CD14-positive monocyte (primary cell): Measurements from ENCODE around the gene RDH8. TPM values are rescaled to one million over a fixed set of nuclear protein-coding genes. Genes with fewer than 3 reads are reported as not detected.

Experiments used
- DNase-seq, 3 donors: peaks; one replicate each; pipeline ENCODE4 v3.0.0-alpha.2; 2011 to 2022
- H2AFZ ChIP-seq: 2 replicates; pipeline ENCODE4 v1.6.0; 2012; ENCODE audit warnings: mild to moderate bottlenecking, low read depth, low read length, inconsistent platforms; ENCODE audit not compliant: insufficient read depth, poor library complexity, severe bottlenecking
- H3K27ac ChIP-seq, 2 donors: 1 replicate in 1 of 2; 2 replicates in 1 of 2; pipeline ENCODE4 v1.5.1; 2012 to 2013; ENCODE audit warnings: low read length in 2 of 2, control low read depth in 1 of 2, inconsistent platforms in 1 of 2, low read depth in 1 of 2, mild to moderate bottlenecking in 1 of 2
- H3K27me3 ChIP-seq, 2 donors: one replicate each; pipeline versions ENCODE4 v1.6.0 to v1.6.1; 2011 to 2013; ENCODE audit warnings: low read length in 2 of 2; ENCODE audit not compliant: control insufficient read depth in 2 of 2, insufficient read depth in 2 of 2
- H3K36me3 ChIP-seq, 2 donors: replicated peaks in 1 of 2; 1 replicate in 1 of 2; 2 replicates in 1 of 2; pipeline versions ENCODE4 v1.5.1 to v1.6.1; 2012 to 2013; ENCODE audit warnings: low read length in 2 of 2, control low read depth in 1 of 2, inconsistent platforms in 1 of 2, mild to moderate bottlenecking in 1 of 2; ENCODE audit not compliant: insufficient read depth in 2 of 2, control insufficient read depth in 1 of 2
- H3K4me1 ChIP-seq, 2 donors: 1 replicate in 1 of 2; 2 replicates in 1 of 2; pipeline versions ENCODE4 v1.5.1 to v1.6.1; 2012 to 2013; ENCODE audit warnings: low read length in 2 of 2, control low read depth in 1 of 2, inconsistent platforms in 1 of 2, mild to moderate bottlenecking in 1 of 2, moderate library complexity in 1 of 2; ENCODE audit not compliant: insufficient read depth in 2 of 2, control insufficient read depth in 1 of 2
- H3K4me2 ChIP-seq: replicated peaks from 2 replicates; pipeline ENCODE3; 2012; ENCODE audit warnings: low read length, moderate library complexity, mild to moderate bottlenecking; ENCODE audit not compliant: poor library complexity, severe bottlenecking; ENCODE audit errors: extremely low read depth
- H3K4me3 ChIP-seq, 3 experiments: fragments of 200-600 bp in 1 of 3; sonication (generic) in 1 of 3; replicated peaks in 1 of 3; 1 replicate in 2 of 3; 2 replicates in 1 of 3; pipeline ENCODE4 v1.5.1; 2011 to 2013; ENCODE audit warnings: low read length in 3 of 3, mild to moderate bottlenecking in 3 of 3, control low read depth in 2 of 3, low read depth in 2 of 3, inconsistent platforms in 1 of 3, moderate library complexity in 1 of 3
- H3K79me2 ChIP-seq: 2 replicates; pipeline ENCODE4 v1.6.0; 2012; ENCODE audit warnings: mild to moderate bottlenecking, control low read depth, inconsistent platforms, low read length, moderate library complexity; ENCODE audit not compliant: insufficient read depth
- H3K9ac ChIP-seq: 2 replicates; pipeline ENCODE4 v1.6.0; 2017; ENCODE audit warnings: low read length, mild to moderate bottlenecking; ENCODE audit not compliant: insufficient read depth, poor library complexity, severe bottlenecking
- H3K9me3 ChIP-seq, 2 donors: replicated peaks in 1 of 2; 1 replicate in 1 of 2; 2 replicates in 1 of 2; pipeline versions ENCODE4 v1.5.1 to v1.6.1; 2012 to 2013; ENCODE audit warnings: low read length in 2 of 2, control low read depth in 1 of 2; ENCODE audit not compliant: control insufficient read depth in 1 of 2, insufficient read depth in 1 of 2
- H4K20me1 ChIP-seq: 2 replicates; pipeline ENCODE4 v1.6.0; 2012; ENCODE audit warnings: mild to moderate bottlenecking, low read length, control low read depth, moderate library complexity; ENCODE audit not compliant: insufficient read depth
- H3K27ac Mint-ChIP-seq, 7 donors: one replicate each; pipeline ENCODE4 v1.8.0; 2020; ENCODE audit warnings: mild to moderate bottlenecking in 7 of 7, mixed read lengths in 7 of 7, moderate library complexity in 6 of 7, inconsistent platforms in 2 of 7
- H3K27me3 Mint-ChIP-seq, 3 donors: one replicate each; pipeline ENCODE4 v1.8.0; 2021 to 2022; ENCODE audit warnings: low read depth in 3 of 3, mild to moderate bottlenecking in 3 of 3, mixed read lengths in 3 of 3, moderate library complexity in 3 of 3, inconsistent platforms in 1 of 3
- H3K36me3 Mint-ChIP-seq, 2 donors: one replicate each; pipeline ENCODE4 v1.8.0; 2020; ENCODE audit warnings: mixed read lengths in 2 of 2, inconsistent platforms in 1 of 2, mild to moderate bottlenecking in 1 of 2
- H3K4me1 Mint-ChIP-seq: one replicate; pipeline ENCODE4 v1.8.0; 2020; ENCODE audit warnings: mild to moderate bottlenecking, mixed read lengths
- H3K4me3 Mint-ChIP-seq, 2 donors: one replicate each; pipeline ENCODE4 v1.8.0; 2020; ENCODE audit warnings: mild to moderate bottlenecking in 2 of 2, mixed read lengths in 2 of 2, moderate library complexity in 1 of 2
- H3K9me3 Mint-ChIP-seq, 7 donors: one replicate each; pipeline ENCODE4 v1.8.0; 2020 to 2022; ENCODE audit warnings: mixed read lengths in 7 of 7, mild to moderate bottlenecking in 6 of 7, moderate library complexity in 6 of 7, inconsistent platforms in 2 of 7
- CTCF ChIP-seq: fragments of 200-600 bp; IDR thresholded peaks from one replicate; pipeline ENCODE4 v1.8.0; 2022; ENCODE audit warnings: antibody characterized with exemption, mild to moderate bottlenecking
- WGBS: methylation state at CpG from one replicate; pipeline ENCODE4 v1.1.5; 2013; ENCODE audit warnings: missing lambda C conversion rate; ENCODE audit not compliant: insufficient coverage; 5-methylcytosine and 5-hydroxymethylcytosine counted together
- intact Hi-C, 2 donors: fragments of 100-400 bp; cut with micrococcal nuclease; formaldehyde crosslinking; loops; one replicate each; pipeline versions ENCODE4 v1.15.0 to v1.15.1; 2023
- polyA plus RNA-seq, 3 donors: library from polyadenylated mRNA; depleted of rRNA in 1 of 3; unstranded in 2 of 3; stranded (reverse) in 1 of 3; fragments of 300-500 nt in 2 of 3; fragments of >200 nt in 1 of 3; fragmentation: Illumina TruSeq in 2 of 3; gene quantifications; 1 replicate in 2 of 3; 2 replicates in 1 of 3; pipeline ENCODE4 v1.2.3, GENCODE V29; 2012 to 2021

The RDH8 gene
- polyA plus RNA-seq, 3 donors = not detected

- Mint-ChIP-seq H3K27ac (no peak overlapping the region), H3K36me3 (no peaks in the 10 kb centered on the region), H3K4me1 (no peaks in the 10 kb centered on the region), H3K27me3 (peaks cover 11 to 18% (median 13%) of the 10 kb centered on the region in 3 donors), H3K9me3 (peaks cover 0 to 2% (median 0%) of the 10 kb centered on the region in 7 donors), H3K4me3 (no peak overlapping the region)
- peaks cover 0 to 3% of the 10 kb centered on the region in 2 donors for H3K27me3 ChIP-seq
- no peak overlapping the region for H3K4me3 ChIP-seq
- H3K27ac ChIP-seq = no peak overlapping the region
- H3K36me3 ChIP-seq = no peaks in the 10 kb centered on the region
- TF ChIP-seq CTCF = no peak
- no peaks in the 10 kb centered on the region for H3K9me3 ChIP-seq
- no peaks in the 10 kb centered on the region for H3K79me2 ChIP-seq
- H3K4me1 ChIP-seq = no peaks in the 10 kb centered on the region
- no CpG with 5 or more reads among the region's 3 CpGs for WGBS
- intact Hi-C loops = no loop called here
- DNase-seq = no peak
- H3K9ac ChIP-seq = no peak overlapping the region
- no peak overlapping the region for H2AFZ ChIP-seq
- no peaks in the 10 kb centered on the region for H4K20me1 ChIP-seq
- H3K4me2 ChIP-seq = no peak overlapping the region
Observed at GRCh38 chr19:10018263-10018662, 5.0 kb downstream of the RDH8 start.

- Histone ChIP-seq H3K4me1 (no peaks in the 10 kb centered on the region), H2AFZ (no peak overlapping the region), H4K20me1 (no peaks in the 10 kb centered on the region), H3K79me2 (no peaks in the 10 kb centered on the region), H3K9ac (no peak overlapping the region), H3K4me3 (no peak overlapping the region), H3K9me3 (no peaks in the 10 kb centered on the region), H3K27me3 (no peaks in the 10 kb centered on the region), H3K36me3 (no peaks in the 10 kb centered on the region), H3K27ac (no peak overlapping the region), H3K4me2 (no peak overlapping the region)
- 93% methylated on average over 7 of the region's 9 CpGs for WGBS
- H3K36me3 Mint-ChIP-seq = no peaks in the 10 kb centered on the region
- no peak for TF ChIP-seq CTCF
- no peaks in the 10 kb centered on the region for H3K4me1 Mint-ChIP-seq
- H3K27ac Mint-ChIP-seq = no peak overlapping the region
- H3K9me3 Mint-ChIP-seq = peaks cover 0 to 2% (median 0%) of the 10 kb centered on the region in 7 donors
- DNase-seq = no peak
- peaks cover 8 to 16% (median 13%) of the 10 kb centered on the region in 3 donors for H3K27me3 Mint-ChIP-seq
- intact Hi-C loops = no loop called here
- no peak overlapping the region for H3K4me3 Mint-ChIP-seq
Observed at GRCh38 chr19:10018786-10019185, 5.5 kb downstream of the RDH8 start.
